Activated CD8-positive, alpha-beta memory T cell treated with anti-CD3 and anti-CD28 coated beads for 1 hour (primary cell): ENCODE measurements around the gene BTG4.

Source experiments
- DNase-seq, 2 donors: peaks; one replicate each; pipeline ENCODE4 v3.0.0-alpha.2; 2020; ENCODE audit warnings: low read depth in 1 of 2; ENCODE audit errors: extremely low read depth in 1 of 2

BTG4 gene

DNA sequence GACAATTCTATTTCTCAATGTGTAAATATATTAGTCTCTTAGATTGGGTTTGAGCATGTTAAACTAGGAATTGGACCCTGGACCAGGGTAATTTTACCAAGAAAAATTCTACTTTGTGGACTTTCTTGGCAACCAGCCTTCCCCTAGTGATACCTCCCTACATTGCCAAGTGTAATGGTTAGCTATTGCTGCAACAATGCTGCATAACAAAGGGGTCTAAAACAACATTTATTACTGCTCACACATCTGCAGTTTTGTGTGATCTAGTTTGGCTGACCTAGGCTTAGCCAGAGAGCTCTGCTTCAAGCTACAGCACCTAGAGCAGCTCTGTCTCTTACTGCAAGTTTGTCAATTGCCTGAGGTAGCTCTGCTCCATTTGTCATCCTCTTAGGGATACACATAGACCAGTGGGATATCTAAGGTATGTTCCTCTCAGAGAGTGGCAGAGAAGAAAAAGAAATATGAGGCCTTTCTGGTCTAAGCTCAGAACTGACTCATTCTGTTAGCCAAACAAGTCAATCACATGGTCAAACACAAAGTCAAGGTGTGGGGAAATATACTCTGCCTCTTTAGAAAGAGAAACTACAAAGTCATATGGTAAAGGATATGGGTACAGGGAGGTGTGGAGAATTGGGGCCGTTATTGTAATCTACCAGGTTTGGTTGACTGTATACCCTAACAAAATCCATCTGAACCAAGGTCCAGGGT, 26.4 kb upstream of the BTG4 start:
- DNase-seq, result no peak

DNA sequence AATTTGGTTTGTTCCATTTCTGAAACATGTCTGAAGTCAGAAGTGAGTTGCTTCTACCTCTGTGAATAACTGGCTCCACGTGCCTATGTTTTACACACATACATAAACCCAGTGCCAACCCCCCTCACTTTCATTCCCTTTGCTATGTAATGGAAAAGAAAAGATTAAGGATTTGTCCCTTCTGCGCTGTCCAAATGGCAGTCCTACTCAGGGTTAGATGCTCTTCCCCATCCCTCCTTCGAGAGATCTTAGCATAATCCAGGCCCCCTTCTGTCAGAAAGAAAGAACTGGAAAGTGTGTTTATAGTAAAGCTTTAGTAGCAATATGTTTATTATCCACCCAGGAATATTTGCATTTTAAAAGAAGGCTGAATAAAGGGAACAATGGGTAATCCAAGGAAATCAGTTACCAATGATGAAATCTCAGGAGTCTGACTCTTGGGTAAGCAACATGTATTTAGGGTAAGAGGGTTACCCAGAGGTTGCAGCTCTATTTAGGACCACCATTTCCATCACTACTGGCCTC, 25.2 kb upstream of the BTG4 start:
- no peak for DNase-seq

DNA sequence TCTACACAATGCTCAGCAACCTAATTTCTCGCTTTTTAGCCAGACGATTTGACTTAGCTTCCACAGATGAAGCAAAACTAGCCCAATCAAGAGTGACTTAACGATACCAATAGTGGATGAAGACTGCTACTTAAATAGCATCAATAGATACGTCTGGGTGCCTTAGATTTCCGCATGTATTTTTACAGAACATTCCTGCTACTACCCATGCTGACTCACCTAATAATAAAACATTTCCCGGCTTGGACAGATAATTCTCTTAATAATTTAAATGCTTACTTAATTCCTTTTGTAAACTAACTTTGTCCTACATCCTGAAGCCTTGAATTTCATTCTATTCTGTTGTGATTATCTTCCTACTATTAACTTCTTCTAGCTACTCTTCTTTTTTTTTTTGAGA, 23.1 kb upstream of the BTG4 start:
- no peak for DNase-seq

DNA sequence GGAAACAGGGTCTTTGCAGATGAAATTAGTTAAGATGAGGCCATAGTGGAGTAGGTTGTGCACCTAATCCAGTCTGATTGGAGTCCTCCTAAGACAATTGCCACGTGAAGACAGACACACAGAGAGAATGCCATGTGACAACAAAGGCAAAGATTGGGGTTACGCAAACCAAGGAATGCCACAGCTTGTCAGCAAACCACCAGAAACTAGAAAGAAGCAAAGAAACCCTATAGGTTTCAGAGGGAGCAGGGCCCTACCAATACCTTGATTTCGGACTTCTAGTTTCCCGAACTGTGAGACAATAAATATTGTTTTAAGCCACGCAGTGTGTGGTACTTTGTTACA, 20.2 kb upstream of the BTG4 start:
- DNase-seq, result no peak

DNA sequence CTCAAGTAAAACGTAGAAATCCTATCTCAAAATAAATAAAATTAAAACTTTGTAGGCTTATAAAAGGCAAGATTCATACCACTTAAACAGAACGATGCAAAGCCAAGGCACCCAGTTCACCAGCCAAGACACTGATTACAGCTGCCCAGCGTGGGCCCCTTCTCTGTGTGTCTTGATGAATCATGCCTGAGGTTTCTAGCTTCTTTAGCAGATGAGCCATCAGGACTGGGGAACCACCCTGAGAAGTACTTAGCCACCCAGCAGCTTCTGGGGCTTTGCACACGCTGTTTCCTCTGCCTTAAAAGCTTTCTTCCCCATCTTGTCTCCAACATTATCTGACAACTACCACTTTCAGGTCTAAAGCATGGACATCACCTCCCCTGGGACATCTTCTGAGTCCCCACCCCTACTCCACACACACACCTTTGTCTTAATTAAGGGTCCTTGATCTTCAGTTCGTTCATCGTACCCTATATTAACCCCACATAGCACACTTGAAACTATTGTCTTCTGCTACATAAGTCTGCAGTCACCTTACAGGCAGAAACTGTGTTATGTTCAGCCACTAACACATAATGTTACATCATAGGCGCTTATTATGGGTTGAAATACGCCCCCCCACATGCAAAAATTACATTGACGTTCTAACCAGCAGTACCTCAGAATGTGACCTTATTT, 19.6 kb upstream of the BTG4 start:
- DNase-seq, result no peak

DNA sequence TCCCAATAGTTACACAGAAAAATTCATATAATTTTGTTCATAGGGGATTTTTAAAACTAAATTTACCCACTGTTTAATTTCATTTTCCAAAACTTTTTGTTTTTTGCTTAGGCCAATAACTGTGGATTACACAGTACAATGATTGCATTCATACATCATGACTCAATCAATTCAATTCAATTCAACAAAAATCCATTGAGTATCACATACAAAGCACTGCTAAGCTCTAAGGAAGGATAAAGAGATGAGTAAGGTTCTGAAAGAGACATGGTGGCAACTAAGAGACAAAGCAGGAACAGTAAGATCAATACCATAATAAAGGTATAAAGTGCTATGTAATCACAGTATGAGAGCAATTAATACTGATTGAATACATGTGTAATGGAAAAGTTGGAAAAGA, 18.9 kb upstream of the BTG4 start:
- DNase-seq, result no peak

DNA sequence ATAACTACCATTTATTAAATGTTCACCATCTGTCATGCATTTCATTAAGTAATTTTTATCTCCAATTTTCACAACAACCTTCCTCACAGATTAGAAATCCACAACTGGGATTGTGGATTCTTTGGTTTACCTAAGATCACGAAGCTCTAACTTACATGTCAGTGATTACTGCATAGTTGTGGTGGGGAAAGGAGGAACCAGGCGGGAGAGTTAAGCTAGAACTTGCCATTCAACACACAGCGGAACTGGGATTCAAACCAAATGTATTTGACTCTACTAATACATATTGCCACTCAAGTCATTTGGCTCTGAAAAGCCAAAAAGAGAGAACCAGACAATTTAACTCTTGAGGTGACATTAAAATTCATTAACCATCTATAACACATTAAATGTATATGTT, 17.9 kb upstream of the BTG4 start:
- DNase-seq, result no peak

DNA sequence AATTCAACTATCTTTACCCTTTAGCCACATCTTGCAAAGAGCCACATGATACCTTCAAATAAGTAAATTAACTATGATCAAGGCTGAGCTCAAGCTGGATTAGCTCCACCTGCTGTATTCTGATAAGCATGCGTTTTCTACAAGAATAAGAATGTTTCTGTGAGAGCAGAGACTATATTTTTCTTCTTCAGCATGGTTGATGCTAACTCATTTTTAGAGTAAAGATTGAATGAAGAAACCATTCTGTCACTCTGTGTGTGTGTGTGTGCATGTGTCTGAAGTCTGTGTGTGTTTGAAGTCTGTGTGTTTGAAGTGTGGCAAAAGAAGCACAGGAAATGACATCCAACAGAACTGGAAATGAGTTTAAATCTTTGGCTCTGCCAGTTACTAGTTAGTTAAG, 16.4 kb upstream of the BTG4 start:
- no peak for DNase-seq

DNA sequence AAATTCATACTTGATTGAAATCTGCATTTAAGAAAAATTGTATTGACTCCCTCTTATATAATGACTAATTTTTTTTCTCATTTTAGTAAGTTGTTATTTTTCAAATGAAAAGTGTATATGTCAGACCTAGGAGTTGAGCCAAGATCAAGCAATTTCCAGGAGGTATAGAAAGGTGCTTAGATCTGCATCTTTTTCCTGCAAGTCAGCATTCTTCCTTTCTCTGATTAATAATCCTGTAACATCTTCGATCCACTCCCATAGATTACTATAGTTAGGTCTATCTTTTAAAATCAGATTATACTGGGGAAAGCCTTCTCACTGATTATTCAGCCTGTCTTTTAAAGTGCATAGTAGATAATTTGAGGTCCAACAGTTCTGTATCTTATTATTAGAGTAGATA, 15.1 kb upstream of the BTG4 start:
- no peak for DNase-seq

DNA sequence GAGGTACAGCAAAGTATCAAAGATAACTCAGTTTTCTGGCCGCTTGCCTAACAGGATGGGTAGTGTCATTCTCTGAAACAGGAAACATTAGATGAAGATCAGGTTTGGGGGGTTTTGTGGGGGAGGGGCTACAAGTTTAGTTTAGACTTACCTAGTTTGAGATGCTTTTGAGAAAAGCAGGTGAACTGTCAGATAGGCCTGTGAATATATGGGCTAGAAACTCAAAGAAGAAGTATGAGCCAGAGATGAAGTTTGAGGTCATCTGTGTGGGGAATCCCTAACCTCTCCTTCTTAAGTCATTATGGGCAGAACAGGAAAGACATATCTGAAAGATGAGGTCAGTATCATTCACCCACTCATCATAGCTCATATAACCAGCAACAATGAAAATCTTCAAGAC, 14.3 kb upstream of the BTG4 start:
- DNase-seq, result no peak

DNA sequence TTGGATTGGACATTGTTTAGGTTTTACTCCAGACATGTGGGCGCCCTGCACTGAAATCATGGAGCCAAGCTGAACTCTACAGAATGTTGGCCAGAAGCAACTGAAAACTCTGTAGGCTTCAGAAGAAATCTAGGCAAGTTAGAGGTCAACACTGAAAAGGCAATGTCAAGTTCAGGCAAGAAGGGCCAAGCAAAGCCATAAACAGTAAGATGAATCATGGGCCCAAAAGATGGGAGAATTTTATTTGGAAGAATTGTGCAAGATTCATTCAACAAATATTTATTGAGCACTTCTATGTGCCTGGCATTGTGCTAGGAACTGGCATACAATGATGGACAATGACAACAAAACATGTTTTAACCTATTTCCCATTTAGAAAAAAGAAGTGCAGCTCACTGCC, 13.3 kb upstream of the BTG4 start:
- DNase-seq, result no peak

DNA sequence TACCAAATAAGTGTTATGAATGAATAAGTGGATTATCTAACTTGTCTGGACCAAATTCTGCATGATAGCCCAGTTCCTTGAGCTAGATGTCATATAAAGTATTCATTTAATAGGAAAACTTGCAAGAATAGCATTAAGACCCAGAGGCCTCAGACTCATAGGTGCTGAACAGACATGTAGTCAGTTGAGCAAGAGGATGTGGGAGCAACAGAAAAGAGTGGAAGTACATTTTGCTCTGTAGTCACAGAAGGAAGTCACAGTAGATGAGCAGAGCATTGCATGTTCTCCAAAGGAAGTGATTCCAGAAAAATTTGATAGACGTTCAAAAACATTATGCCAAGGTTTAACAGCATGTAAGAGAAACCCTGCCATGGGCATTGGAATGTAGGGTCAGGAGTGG, 11.9 kb upstream of the BTG4 start:
- DNase-seq, result no peak

DNA sequence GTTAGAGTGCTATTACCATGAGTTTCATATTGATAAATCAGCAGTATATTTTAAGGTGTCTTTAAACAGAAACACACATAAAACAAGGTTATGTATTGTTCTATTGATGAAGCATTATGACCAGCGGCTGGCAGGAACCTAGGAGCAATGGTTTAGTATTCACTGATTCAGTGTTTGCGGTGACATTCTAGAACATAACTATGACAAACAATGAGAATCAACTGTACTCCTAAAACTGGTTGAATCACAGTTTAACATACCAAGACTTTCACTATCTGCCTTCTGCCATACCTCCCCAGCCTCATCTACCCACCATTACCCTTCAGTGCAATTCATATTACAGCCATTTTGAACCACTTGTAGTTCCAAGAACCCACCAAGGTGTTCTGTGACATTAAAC, 11.2 kb upstream of the BTG4 start:
- DNase-seq, result no peak

DNA sequence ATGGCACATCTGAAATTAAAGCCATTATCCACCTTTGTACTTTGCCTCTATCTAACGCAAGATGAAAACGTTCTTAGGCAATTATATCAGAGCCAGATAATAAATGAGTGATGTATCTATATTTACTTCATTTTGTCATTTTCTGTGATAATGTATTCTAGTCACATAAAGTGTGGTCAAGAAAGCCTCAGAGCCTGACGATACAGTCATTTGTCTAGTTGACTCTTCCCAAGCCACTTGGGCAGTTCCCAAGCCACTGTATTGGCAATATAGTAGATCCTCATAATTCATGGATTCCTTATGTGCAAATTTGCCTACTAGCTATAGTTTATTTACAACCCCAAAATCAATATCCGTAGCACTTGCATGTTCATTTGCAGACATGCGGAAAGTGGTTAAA, 10.2 kb upstream of the BTG4 start:
- DNase-seq, result no peak

DNA sequence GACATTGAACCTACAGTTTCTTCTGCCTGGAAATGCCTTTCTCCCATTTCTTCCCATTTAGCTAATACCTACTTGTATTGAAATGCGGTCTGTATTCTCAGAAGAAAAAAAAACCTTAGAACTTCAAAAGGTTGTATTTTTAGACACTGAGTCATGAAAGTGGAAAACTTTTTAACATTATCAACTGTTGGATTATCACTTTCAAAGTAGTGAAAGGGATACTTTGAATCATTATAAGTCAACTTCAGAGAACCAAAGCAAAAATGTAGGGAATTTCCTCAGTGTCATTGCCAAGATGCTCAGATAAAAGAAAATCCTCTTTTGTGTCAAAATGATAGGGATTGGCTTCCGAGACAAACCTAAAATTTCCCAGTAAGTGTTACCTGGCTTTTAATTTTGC, 8.9 kb upstream of the BTG4 start:
- DNase-seq, result no peak

DNA sequence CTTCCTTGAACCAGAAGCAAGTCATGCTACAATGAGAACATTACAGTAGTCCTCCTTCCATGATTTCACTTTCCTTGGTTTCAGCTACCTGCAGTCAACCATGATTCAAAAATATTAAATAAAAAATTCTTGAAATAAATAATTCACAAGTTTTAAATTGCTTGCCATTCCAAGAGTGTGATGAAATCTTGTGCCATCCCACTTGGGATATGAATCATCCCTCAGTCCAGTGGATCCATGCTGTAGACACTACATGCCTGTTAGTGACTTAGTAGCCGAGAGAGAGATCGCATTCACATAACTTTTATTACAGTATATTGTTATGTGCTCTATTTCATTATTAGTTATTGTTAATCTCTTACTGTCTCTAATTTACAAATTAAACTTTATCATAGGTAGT, 8.4 kb upstream of the BTG4 start:
- DNase-seq, result no peak

DNA sequence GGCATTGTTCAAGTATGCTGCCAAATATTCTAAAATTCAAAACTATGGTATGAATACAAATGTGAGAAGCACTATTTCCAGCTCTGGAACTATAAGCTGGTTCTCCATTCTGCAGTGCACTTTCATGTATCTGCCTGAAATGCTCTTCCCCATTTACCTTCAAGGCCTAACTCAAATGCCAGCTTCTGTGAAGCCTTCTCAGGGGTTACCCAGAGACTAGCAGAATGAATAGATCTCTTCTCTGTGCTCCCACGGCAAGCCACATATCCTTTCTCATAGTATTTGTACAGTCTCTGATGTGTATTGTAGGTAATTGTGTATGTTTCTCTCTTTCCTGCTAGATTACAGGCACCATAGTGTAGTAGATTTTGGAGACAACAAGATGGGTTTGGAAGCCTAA, 6.5 kb upstream of the BTG4 start:
- DNase-seq, result no peak

DNA sequence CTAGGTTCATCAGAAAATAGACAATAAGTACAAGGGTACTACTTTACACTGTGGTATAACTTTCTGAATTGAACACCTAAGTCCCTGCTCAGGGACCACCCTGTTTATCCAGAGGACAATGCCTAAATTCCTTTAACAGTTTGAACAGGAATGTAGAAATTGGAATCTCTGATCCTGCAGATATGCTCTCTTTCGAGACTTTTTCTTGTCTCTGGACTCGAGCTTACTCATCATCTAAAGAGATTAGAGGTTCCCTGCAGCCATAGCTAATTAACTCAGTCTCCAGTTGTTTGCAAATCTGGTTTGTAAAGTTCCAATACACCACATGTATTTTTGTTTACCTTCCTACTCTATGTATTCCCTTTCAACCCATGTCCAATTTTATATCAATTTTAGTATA, 3.4 kb upstream of the BTG4 start:
- no peak for DNase-seq

DNA sequence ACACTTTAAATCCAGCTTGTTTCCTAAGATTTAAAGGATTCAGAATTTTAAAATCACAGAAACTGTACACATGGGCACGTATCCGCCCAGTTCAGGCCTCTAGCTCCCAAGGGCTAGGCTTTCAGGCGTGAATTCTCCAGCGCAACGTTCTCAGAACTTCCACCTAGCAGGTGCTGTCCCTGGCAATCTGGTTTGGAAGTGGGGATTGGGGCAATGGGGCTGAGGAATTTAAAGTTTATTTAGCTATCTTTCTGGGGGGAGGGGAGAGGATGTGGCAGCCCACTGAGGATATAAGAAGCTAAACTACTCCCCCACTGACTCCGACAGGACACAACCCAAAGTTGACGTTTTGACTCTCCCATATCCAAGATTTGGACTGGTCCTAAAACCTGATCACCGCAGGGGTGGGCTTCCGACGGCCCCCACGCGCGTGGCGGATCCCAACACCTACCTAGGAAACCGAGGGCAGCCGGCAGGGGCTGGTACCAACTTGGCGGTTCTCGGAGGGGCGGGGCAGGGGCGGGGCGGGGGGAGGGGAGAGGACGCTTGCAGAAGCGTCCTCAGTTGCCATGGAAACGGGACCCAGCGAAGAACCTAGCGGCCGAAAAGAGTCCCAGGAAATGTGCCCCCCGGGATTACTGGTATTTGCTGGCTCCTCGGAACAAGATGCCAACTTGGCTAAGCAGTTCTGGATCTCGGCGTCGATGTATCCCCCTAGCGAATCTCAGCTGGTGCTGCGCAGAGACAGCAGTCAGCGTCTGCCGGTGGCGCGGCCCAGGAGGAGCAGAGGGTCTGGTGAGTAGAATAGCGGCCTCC, 2.2 kb upstream of the BTG4 start, which contains the start of gene HOATZ:
Gene HOATZ (plus strand): TSS at position 563 of the 816 bp plus-strand sequence. CDS start 7 bp downstream, at position 570.
- DNase-seq, result no peak

DNA sequence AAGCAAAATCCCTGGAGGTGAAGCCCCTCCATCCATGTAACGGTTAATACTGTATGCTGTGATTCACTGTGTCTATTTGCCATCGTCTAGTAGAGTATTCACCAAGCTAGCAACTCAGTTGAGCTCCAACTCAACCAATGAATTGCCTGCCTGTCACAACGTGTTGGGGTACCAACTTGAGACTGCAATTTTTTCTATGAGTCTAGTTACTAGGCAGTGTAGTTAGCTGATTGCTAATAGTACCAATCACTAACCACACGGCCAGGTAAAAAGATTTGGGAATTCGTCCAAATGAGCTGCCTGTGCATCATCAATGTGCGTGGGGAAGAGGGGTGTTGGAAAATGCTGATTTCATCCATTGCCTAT, 1.0 kb upstream of the BTG4 start:
- DNase-seq, result no peak

DNA sequence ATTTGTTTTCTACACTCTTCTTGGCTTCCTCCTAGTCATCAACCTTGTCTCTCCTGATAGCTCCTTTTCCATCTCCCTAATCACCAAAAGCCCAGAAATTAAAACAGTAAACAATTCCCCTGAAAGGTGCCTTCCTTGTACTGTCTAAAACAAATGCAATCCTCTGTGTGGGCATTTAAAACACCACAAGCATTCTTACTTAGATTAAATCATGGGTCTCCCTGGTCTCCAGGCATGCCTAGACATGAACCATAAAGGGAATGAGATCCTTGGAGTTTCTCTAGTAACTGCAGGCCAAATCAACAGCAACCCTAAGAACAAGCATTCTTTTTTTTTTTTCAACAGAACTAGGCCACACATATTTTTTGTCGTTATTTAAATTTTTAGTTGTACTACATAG, 1.9 kb downstream of the BTG4 start:
- no peak for DNase-seq

DNA sequence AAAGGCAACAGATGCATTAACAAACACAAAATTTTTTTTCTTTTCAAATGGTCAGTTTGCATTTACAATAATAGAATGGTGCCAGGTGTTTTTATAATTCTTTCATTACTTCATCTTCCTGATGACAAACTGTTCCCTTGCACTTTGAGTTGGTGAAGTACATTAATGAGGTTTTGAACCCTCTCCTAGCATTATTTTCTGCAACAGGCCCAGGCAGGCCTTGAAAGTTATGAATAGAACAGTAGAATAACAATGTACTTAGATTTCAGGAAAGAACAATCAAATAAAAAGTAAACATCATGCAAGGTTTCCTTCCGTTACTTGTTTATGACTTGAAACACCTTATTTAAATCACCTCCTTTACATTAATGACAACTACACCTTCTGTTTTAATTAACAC, 9.6 kb downstream of the BTG4 start:
- DNase-seq, result no peak
